ENCODE measurements around the gene HMGB4. TPM values are rescaled to one million over a fixed set of nuclear protein-coding genes. Genes with fewer than 3 reads are reported as not detected.

The HMGB4 gene
- total RNA-seq, 1 experiment from 2014 or later = not detected

DNA sequence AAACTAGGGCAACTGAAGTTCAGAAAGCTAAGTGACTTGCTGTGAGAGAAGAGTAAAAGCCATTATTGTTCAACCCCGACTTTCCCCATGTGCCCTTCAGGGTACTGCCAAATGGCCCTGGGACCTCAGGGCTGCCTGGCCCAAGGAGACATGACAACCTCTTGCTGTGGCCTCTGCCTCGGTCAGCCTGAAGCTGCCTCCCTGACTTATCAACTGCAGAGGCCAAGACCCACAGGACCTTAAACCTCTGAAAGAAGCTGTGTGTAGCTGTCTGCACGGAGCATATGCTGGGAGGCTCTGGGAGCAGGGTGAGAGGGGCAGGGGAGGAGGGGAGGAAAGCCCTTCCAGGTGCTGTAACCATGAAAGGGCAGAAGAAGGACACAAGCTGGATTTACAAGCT lies 35.9 kb downstream of the HMGB4 start:
- CTCF ChIA-PET = interaction anchor here (0.6 kb wide), 1 partner anchor 797 kb away, joined by 3 read pairs; no protein-coding TSS in a partner anchor
- TF ChIP-seq, protein P1, sequence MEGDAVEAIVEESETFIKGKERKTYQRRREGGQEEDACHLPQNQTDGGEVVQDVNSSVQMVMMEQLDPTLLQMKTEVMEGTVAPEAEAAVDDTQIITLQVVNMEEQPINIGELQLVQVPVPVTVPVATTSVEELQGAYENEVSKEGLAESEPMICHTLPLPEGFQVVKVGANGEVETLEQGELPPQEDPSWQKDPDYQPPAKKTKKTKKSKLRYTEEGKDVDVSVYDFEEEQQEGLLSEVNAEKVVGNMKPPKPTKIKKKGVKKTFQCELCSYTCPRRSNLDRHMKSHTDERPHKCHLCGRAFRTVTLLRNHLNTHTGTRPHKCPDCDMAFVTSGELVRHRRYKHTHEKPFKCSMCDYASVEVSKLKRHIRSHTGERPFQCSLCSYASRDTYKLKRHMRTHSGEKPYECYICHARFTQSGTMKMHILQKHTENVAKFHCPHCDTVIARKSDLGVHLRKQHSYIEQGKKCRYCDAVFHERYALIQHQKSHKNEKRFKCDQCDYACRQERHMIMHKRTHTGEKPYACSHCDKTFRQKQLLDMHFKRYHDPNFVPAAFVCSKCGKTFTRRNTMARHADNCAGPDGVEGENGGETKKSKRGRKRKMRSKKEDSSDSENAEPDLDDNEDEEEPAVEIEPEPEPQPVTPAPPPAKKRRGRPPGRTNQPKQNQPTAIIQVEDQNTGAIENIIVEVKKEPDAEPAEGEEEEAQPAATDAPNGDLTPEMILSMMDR (IDR thresholded peaks at IDR 0.05; ENCODE audit: unreplicated experiment) = no peak
- Mint-ChIP-seq H3K27me3 (ENCODE audit: insufficient read depth, unreplicated experiment) (no peaks in the 10 kb centered on the region), H3K9me3 (ENCODE audit: unreplicated experiment) (peaks cover 29% of the 10 kb centered on the region), H3K27ac (ENCODE audit: low read depth, unreplicated experiment) (no peak overlapping the region), H3K4me3 (ENCODE audit: unreplicated experiment) (no peak overlapping the region), H3K36me3 (ENCODE audit: insufficient read depth, unreplicated experiment) (peaks cover 5% of the 10 kb centered on the region), H3K4me1 (ENCODE audit: insufficient read depth, unreplicated experiment) (no peaks in the 10 kb centered on the region)
- POLR2A ChIA-PET = no interaction called here
- DNase-seq (ENCODE audit: unreplicated experiment) = no peak
- intact Hi-C loops (cut with micrococcal nuclease) = no loop called here
- no TSS peak for BruUV-seq (replicated peaks)

DNA sequence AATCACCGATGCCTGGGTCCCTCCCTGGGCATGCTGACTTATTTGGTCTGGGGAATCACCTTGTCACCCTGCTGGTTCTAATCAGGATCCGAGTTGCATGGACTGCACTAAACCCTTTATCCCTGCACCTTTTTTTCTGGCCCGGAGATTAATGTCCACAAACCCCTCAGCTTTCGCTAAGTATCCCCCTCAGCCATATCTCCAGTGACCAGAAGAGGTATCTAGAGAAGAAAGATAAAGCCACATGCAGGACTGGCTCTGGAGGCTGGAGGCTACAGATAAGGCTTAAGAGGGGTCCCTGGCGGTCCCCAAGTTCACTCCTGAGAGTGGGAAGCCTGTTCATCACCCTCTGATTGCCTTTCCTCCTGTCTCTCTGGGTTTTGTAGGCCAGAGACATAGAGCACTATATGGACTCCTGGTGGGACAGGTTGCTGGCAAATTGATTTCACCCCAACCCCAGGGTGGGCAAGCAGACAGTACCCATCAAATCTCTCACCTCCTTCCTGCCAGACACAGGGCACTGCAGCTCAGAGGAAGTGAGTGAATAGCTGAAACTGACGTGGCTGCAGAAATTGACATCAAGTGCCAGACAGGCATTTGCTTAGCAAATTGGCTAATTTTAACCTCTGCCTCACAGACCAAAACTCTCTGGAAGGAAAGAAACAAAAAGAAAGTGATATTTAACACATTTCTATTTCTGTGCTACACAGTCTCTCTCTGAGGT lies 38.8 kb downstream of the HMGB4 start:
- CTCF ChIA-PET = no interaction called here
- BruUV-seq (replicated peaks) = no TSS peak
- H3K4me3 Mint-ChIP-seq (ENCODE audit: unreplicated experiment) = no peak overlapping the region
- peaks cover 5% of the 10 kb centered on the region for H3K36me3 Mint-ChIP-seq (ENCODE audit: insufficient read depth, unreplicated experiment)
- DNase-seq (ENCODE audit: unreplicated experiment) = no peak
- TF ChIP-seq, protein P1 (IDR thresholded peaks at IDR 0.05; ENCODE audit: unreplicated experiment) = no peak
- POLR2A ChIA-PET = no interaction called here
- peaks cover 41% of the 10 kb centered on the region for H3K9me3 Mint-ChIP-seq (ENCODE audit: unreplicated experiment)
- H3K4me1 Mint-ChIP-seq (ENCODE audit: insufficient read depth, unreplicated experiment) = no peaks in the 10 kb centered on the region
- H3K27ac Mint-ChIP-seq (ENCODE audit: low read depth, unreplicated experiment) = no peak overlapping the region
- no peaks in the 10 kb centered on the region for H3K27me3 Mint-ChIP-seq (ENCODE audit: insufficient read depth, unreplicated experiment)
- intact Hi-C loops (cut with micrococcal nuclease) = no loop called here

DNA sequence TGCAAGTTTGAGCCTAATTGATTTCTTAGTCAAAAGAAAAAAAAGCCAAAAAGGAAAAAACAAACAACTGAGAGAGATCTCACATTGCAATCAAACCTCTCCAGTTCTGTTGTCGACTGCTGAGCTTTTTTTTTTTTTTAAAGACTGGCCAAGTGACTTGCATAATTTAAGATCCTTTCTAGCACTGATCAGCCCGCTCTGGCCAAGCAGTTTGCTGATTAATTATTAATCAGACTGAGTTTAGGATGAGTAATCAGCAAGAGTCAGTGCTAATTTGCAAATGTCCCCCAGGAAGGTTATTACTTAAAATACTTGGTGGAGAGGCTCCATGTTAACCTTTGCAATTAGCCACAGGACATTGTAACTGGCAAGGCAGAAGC lies 39.3 kb downstream of the HMGB4 start:
- POLR2A ChIA-PET = no interaction called here
- Mint-ChIP-seq H3K9me3 (ENCODE audit: unreplicated experiment) (peaks cover 41% of the 10 kb centered on the region), H3K4me3 (ENCODE audit: unreplicated experiment) (no peak overlapping the region), H3K27me3 (ENCODE audit: insufficient read depth, unreplicated experiment) (no peaks in the 10 kb centered on the region), H3K27ac (ENCODE audit: low read depth, unreplicated experiment) (no peak overlapping the region), H3K4me1 (ENCODE audit: insufficient read depth, unreplicated experiment) (no peaks in the 10 kb centered on the region), H3K36me3 (ENCODE audit: insufficient read depth, unreplicated experiment) (peaks cover 5% of the 10 kb centered on the region)
- TF ChIP-seq, protein P1 (IDR thresholded peaks at IDR 0.05; ENCODE audit: unreplicated experiment) = no peak
- no peak for DNase-seq (ENCODE audit: unreplicated experiment)
- BruUV-seq (replicated peaks) = no TSS peak
- CTCF ChIA-PET = no interaction called here
- intact Hi-C loops (cut with micrococcal nuclease) = no loop called here

DNA sequence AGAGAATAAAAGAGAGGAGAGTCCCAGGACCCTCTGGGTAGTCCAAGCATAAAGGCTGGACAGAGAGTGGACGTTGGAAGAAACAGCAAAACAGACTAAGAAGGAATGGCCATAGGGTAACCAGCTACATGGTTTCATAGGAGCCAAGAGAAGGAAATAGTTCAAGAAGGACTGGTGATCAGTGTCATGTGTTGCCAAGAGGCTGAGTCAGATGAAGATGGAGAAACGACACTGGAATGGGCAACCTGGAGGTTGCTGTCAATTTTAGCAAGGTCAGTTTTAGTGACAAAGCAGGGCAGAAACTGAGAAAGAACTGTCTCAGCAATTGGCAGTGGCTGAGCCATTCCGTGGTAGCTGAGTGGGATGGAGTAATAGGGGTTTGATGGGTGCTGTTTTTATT lies 41.4 kb downstream of the HMGB4 start:
- intact Hi-C loops (cut with micrococcal nuclease) = no loop called here
- Mint-ChIP-seq H3K4me1 (ENCODE audit: insufficient read depth, unreplicated experiment) (no peaks in the 10 kb centered on the region), H3K27ac (ENCODE audit: low read depth, unreplicated experiment) (no peak overlapping the region), H3K4me3 (ENCODE audit: unreplicated experiment) (no peak overlapping the region), H3K9me3 (ENCODE audit: unreplicated experiment) (peaks cover 60% of the 10 kb centered on the region), H3K27me3 (ENCODE audit: insufficient read depth, unreplicated experiment) (no peaks in the 10 kb centered on the region), H3K36me3 (ENCODE audit: insufficient read depth, unreplicated experiment) (peaks cover 5% of the 10 kb centered on the region)
- BruUV-seq (replicated peaks) = no TSS peak
- TF ChIP-seq, protein P1 (IDR thresholded peaks at IDR 0.05; ENCODE audit: unreplicated experiment) = no peak
- DNase-seq (ENCODE audit: unreplicated experiment) = no peak
- CTCF ChIA-PET = no interaction called here
- POLR2A ChIA-PET = no interaction called here

Data from MCF 10A (cell line).